GM21526 (cell line): ENCODE measurements around the gene MXD4.
"Not testable (repeated sequence)": the region's sequence is repeated elsewhere in the genome, so short reads cannot be mapped to it uniquely, and the experiment has no call there.

Experiments
- ATAC-seq: cut with Tn5 transposase; IDR thresholded peaks from one replicate; pipeline ENCODE4 v1.9.1; 2021; ENCODE audit warnings: moderate library complexity; ENCODE audit not compliant: unreplicated experiment, low FRiP score

MXD4 gene

GRCh38 chr4:2276581-2277325 is 14.8 kb upstream of the MXD4 start:
- no peak for ATAC-seq

DNA sequence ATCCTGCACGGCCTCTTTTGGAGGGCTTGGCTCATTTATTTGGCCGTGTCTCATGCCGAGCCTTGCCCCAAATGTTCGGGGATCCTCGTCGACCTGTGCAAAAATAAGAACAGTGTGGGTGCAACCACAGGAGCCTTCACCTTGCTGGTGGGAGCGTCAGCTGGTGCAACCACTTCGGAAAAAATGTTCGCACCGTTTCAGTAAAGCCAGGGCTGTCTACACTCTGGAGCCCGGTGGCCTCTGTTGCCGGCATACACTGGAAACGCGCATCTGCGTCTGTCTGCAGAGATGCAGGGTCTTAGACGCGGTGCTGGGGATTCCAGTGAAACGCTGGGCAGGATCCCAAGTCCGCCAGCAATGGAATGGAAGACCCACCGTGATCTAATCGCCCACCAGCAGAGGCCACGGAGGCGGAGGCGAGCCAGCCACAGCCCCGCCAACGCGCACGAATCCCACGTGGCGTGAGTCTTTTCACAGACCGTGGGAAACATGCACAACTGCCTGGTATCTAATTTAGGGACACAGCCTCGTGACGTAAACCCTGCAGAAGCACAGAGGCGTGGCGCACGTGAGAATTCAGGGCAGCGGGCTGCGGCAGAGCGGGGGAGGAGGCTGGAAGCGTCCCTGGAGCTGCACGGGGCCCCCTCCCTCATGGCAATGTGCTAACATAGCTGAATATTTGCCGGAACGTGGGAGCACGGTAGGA is 13.8 kb upstream of the MXD4 start:
- ATAC-seq, result no peak

DNA sequence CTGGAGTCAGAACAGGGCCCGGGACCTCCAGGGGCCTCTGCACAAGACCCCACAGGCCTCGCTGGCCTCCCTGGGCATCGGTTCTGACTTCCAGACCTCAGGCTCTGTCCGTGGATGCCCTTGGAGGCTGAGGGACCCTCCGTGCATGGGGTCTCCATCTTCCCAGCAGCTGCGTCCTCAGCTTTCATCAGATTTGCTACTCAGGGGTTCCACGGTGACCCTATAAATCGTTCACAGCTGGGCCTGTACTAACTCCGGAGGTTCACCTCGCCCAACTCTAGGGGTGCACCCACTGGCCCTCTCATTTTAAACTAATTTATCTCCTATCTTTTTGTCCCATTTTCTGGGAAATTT is 13.1 kb upstream of the MXD4 start:
- not testable (repeated sequence) for ATAC-seq

DNA sequence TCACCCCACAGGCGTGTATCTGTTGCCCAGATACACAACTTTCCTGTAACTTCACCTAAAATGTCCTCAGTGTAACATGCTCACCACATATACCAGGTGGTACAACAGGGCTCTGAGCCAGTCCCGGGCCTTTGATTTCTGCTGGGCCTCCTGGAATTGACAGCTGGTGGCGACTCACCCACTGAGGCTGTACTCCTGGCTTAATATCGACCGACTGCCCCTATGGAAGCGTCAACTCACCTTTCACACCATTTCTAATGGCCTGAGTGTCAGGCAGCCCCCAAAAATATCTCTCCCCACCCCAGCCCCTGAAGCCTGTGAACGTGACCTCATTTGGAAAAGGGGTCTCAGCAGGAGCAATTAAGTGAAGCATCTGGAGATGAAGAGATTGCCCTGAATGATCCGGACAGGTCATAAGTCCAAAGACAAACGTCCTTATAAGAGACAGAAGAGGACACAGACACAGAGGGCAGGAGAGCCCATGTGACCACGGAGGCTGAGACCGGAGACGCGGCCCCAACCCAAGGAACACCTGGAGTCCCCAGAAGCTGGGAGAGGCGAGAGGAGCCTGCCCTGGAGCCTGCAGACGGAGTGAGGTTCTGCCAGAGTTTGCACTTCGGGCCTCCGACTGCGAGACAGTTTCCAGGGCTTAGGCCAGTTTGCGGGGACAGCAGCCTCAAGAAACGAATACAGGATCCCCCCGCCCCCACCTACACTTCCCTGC is 12.6 kb upstream of the MXD4 start:
- ATAC-seq, result no peak

DNA sequence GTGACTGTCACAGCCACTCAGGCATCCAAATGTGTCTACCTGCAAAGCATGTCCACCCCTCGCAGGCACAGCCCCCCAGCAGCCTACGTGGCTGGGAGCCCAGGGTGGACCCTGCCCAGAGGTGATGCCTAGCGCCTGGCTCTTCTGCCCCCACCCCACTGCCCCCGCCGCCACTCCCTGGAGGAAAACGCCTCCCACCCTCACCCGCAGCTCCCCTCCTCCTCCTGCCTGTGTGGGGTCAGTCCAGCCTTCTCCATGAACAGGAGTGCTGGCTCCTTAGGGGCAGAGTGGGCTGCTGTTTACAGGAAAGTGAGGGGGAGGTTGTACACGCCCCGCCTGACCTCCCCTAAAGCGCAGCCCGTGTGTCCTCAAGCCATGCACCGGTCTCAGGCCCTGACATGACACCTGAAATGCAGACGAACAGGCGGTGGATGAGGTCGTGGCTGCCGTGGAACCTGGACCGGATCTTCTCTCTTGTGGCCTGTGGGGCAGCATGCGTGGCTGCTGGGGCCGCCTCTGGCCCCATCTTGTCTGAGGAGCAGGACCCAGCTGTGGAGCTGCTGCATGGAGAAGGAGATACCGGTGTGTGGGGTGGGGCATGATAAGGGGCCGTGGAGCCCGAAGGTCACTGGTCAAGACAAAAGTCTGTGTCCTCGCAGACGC is 11.9 kb upstream of the MXD4 start:
- no peak for ATAC-seq

GRCh38 chr4:2273221-2273620 is 11.3 kb upstream of the MXD4 start:
- no peak for ATAC-seq

DNA sequence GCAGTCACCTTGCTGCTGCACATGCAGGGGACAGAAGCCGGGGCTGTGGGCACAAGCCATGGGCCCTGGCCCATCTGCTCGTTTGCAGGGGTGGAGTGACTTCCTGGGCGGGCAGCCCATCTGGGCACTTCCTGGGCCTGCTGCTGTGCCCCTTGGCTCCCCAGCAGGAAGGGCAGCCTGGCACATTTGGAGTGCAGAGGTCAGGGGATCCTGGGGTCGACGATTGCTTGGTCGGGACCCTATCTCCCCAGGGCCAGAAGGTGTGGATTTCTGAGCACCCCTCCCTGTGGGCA is 10.9 kb upstream of the MXD4 start:
- no peak for ATAC-seq

- ATAC-seq, result no peak
Observed at GRCh38 chr4:2272026-2272827, 10.3 kb upstream of the MXD4 start.

DNA sequence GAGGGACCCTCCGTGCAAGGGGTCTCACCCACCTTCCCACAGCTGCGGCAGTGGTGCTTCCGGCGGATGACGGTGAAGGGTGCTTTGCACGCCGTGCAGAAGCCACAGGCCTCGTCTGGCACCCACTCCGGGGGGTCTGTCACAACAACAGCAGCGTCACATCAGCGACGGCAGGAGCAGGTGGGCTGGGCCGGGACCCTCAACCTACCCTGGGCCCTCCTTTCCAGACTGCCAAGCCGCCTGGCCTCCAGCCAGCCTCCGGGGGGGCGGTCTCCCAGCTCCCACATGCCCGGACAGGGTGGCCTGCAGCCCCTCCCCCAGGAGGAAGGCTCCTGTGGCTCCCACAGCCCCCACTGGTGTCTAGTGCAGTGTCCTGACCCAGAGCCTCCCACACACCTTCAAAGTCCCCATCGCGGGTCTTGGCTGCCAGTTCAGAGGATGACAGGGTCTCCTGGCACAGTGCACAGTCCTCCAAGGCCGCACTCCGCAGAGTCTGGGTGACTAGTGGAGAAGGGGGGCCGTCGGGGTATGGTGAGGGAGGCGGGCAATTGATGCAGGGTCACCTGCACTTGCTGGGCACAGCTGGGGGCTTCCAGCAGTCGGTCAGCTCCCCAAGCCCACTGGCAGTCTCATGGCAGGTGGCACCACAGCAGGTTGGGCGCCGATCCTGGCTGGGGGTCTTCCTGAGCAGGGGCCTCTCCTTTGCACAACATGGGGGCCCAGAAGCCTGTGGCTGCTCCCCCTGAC is 9.5 kb upstream of the MXD4 start:
- ATAC-seq, result no peak

DNA sequence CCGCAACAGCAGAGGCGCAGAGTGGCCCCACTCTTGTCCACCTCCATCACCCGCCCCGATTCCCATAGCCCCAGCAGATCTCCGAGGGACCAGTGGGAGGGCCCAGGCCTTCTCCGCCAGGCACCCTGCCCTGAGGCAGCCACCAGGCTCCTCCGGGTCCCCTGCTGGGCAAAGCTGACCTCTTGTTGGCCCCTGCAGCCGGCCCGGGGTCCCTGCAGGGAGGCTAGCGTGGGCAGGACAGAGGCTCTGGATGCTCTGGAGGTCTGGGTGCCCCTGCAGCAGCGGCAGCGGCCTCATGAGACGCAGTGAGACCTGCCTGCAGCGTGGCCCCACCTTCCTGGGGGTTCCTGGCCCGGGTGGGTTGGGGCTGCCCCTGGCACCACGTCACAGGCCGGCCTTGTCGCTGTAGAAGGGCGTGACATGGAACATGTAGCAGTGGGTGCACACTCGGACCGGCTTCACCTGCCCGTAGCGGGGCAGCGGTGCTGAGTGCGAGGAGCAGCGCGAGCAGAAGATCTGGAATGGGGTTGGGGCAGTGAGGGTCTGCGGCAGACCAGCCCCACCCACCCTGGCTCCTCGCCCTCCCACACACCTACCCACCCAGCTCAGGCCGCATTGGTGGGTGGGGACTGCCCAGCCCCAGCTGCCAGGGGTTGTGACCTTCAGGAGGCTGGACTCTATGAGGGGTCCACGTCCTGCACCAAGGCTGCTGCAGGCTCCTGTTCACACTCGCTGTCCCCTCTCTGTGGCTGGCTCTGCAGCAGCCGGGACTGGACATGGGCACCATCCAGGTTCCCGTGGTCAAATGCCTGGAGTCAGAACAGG is 8.6 kb upstream of the MXD4 start:
- ATAC-seq, result no peak

DNA sequence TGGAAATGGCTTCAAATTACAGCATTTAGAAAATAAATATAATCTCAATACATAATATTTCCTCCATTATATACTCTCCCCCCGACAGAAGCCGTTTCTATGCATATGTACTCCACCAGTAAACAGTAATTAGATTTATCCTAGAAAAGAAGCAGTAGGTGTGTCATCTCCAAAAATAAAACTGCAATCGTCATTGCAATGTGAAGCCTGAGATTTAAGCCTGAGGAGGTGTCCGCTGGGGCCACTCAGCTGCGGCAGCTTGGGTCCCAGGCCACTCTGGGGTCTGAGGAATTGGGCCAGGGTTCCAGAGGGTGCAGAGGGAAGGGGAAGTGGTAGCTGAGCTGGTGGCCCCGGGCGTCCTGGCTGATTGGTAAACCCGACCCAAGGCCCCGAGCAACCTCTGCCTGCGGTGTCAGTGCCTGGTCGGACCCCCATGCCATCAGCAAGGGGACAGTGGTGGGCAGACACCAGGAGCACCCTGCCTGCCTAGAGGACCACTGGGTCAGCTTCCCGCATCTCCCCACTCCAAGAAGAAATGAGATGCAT is 7.8 kb upstream of the MXD4 start:
- no peak for ATAC-seq

DNA sequence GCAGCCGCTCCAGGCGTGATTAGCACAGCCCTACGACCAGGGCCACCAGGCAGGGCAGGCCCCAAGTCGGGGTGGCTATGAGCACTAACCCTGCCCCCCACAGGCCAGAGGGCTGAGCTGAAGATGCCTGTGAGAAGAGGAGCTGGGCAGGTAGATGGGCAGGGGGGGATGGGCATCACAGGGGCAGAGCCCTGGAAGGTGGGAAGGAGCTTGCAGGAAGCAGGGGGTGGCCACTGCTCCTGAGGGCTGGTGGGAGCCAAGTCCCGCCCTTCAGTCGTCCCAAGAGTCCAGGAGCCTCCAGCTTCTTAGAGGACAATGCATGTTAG is 7.3 kb upstream of the MXD4 start:
- no peak for ATAC-seq

DNA sequence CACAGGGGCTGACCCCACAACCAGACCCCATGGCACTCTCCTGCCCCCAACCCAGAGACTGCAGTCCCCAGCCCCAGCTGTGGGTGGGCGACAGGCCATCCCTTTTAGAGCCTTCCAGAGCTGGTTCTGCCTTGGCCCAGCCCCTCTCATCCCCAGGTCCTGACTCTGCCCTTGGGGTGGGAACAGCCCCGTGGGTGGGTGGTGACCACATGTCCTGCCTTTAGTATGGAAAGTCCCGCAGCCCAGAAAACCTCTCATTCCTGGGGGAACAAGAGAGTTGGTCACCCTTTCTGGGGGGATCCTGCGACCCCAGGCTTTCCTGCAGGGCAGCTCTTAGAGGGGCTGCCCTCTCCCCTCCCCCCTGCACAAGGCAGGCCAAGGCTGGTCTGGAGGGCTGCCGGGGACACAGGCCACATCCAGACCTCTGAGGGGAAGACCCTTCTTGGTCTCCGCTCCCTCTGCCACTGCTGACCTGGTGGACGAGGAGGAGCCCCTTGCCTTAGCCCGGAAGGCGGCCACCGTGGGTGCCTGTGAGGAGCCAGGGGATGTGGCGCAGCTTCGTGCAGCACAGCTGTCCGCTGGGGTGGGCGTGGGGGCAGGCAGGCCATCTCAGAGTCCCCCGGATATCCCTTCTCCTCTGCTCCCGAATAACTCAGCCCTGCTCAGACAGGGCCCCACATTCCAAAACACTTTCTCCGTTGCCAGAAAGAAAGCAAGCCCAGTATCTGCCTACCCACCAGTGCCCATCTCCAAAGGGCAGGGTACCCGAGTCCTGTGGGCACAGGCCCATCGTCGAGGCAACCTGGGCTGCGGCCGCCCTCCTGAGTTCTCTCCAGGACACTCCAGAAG is 6.7 kb upstream of the MXD4 start:
- ATAC-seq, result no peak

DNA sequence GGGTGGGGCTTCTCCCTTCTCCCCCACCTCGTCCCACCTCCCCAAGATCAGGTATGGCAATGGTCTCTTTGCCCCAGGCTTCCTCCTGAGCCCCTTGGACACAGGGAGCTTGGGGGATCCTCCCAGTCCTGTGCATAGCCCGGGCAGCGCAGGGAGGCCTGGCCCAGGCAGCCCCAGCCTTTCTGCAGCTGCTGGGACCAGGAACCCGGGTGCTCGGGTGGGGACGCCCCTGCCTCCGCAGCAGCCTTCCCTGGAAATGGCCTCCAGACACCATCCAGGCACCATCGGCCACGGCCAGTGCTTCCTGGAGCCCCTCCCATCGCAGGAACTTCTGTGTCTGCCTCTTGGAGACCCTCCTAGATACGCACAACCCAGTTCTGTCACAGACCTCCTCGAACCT is 5.9 kb upstream of the MXD4 start:
- no peak for ATAC-seq

DNA sequence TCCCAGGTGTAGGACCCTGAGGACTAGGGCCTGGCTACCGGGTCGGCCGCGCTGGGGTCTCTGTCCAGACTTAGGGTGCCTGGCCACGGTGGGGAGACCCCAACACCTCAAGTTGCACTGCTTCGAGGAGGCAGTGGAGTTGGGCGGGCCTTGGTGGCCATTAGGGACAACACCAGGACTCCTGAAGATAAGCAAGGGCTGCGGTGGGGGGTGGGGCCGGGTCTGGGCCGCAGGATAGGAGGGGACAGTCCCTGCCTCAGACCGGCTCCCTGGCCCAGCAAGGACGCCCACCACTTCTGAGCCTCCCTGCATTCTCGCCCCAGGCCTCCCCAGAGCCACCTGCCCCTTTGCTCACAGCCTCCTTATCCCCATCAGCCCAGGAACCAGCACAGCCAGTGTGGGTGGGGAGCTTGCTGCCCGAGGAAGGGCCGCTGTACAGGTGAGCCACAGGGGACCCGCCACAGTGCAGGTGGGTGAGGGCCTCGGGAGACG is 5.5 kb upstream of the MXD4 start:
- ATAC-seq, result no peak

DNA sequence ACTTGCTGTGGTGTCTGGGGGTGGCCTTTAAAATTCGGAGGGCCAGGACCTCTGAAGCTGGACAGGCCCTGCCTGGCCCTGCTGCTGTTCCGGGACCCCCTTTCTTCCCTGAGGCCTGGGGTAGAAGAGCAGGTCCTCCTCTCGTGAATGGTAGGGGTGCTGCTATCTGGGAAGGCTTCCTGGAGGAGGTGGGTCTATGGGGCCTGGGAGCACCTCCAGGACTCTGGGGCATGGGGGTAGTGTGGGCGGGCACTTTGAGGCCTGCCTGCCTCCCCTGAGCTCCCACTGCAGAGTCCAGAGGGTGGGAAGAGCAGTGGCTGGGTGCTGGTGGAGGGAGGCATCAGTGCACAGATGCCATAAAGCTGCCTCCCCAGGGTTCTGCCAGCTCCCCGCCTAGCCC is 4.9 kb upstream of the MXD4 start:
- no peak for ATAC-seq

DNA sequence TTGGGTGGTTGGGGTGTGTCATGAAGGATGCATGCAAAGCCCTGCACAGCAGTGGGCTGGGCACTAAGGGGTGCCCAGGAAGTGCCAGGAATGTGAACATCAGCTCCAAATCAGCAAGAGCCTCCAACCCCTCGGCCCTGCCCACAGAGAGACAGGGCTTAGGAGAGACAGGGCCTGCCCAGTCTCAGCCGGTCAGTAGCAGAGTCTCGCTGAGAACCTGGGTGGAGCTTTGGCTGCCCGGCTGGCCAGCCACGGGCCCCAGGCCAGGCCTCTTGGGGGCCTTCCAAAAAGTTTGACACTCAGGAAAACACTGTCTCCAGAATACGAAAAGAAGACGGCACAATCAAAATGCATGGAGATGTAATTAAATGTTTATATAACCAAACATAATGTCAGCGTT is 4.3 kb upstream of the MXD4 start:
- no peak for ATAC-seq
